DOHH2 (cell line): ENCODE data around the gene OR5V1.

ENCODE experiments used
- H3F3A ChIP-seq: fragments of 200-600 bp; sonication (generic), shearing (Covaris generic); 2 replicates; pipeline ENCODE4 v1.6.0; 2016; ENCODE audit warnings: antibody characterized with exemption, mild to moderate bottlenecking; ENCODE audit not compliant: control insufficient read depth, insufficient read depth
- H3K27ac ChIP-seq: fragments of 200-600 bp; sonication (generic); 2 replicates; pipeline ENCODE4 v1.5.1; 2014; ENCODE audit warnings: low read depth, mild to moderate bottlenecking, low read length, moderate library complexity
- H3K27me3 ChIP-seq: fragments of 200-600 bp; sonication (generic); 2 replicates; pipeline ENCODE4 v1.6.1; 2014; ENCODE audit warnings: mild to moderate bottlenecking, low read length, mixed read lengths; ENCODE audit not compliant: control insufficient read depth
- H3K36me3 ChIP-seq: fragments of 200-600 bp; sonication (generic); 2 replicates; pipeline ENCODE4 v1.6.1; 2014; ENCODE audit warnings: mild to moderate bottlenecking, low read length, moderate library complexity, mixed read lengths; ENCODE audit not compliant: control insufficient read depth
- H3K4me1 ChIP-seq: fragments of 200-600 bp; sonication (generic); 2 replicates; pipeline ENCODE4 v1.6.1; 2014; ENCODE audit warnings: mild to moderate bottlenecking, low read length, mixed read lengths; ENCODE audit not compliant: control insufficient read depth
- H3K4me2 ChIP-seq: fragments of 200-600 bp; sonication (generic); 2 replicates; pipeline ENCODE4 v1.6.0; 2014; ENCODE audit warnings: mild to moderate bottlenecking, low read length, moderate library complexity
- H3K4me3 ChIP-seq: fragments of 200-600 bp; sonication (generic); 2 replicates; pipeline ENCODE4 v1.5.1; 2014; ENCODE audit warnings: mild to moderate bottlenecking, low read length, mixed read lengths
- H3K79me2 ChIP-seq: fragments of 200-600 bp; sonication (generic); 2 replicates; pipeline ENCODE4 v1.6.1; 2014; ENCODE audit warnings: mild to moderate bottlenecking, low read length, mixed read lengths; ENCODE audit not compliant: control insufficient read depth
- H3K9me2 ChIP-seq: fragments of 200-600 bp; sonication (generic); replicated peaks from 2 replicates; pipeline ENCODE4 v1.6.1; 2014; ENCODE audit warnings: mild to moderate bottlenecking, low read length, mixed read lengths; ENCODE audit not compliant: control insufficient read depth
- H3K9me3 ChIP-seq: fragments of 200-600 bp; sonication (generic); 2 replicates; pipeline ENCODE4 v1.6.1; 2014; ENCODE audit warnings: antibody characterized with exemption, low read length, mixed read lengths; ENCODE audit not compliant: control insufficient read depth, insufficient read depth
- H4K20me1 ChIP-seq: fragments of 200-600 bp; sonication (generic); 2 replicates; pipeline ENCODE4 v1.6.0; 2014; ENCODE audit warnings: low read depth, mild to moderate bottlenecking, antibody characterized with exemption, low read length, moderate library complexity; ENCODE audit not compliant: control insufficient read depth, insufficient read depth
- CTCF ChIP-seq: fragments of 200-600 bp; sonication (generic); IDR thresholded peaks from one replicate; pipeline ENCODE4 v1.5.1; 2014; ENCODE audit warnings: antibody characterized with exemption, mild to moderate bottlenecking, low read depth, low read length; ENCODE audit not compliant: poor library complexity, severe bottlenecking
- EZH2phosphoT487 ChIP-seq: fragments of 200-600 bp; sonication (generic); IDR thresholded peaks from 2 replicates; pipeline ENCODE4 v1.6.1; 2017; ENCODE audit warnings: borderline replicate concordance, mild to moderate bottlenecking, antibody characterized with exemption, low read length, moderate library complexity, mixed read lengths

The OR5V1 gene

GRCh38 chr6:29399525-29399924 is 30.9 kb upstream of the OR5V1 start:
- Histone ChIP-seq H3K4me3 (no peak overlapping the region), H3K4me1 (no peaks in the 10 kb centered on the region), H4K20me1 (no peaks in the 10 kb centered on the region), H3K27me3 (no peaks in the 10 kb centered on the region), H3K9me3 (no peaks in the 10 kb centered on the region), H3K36me3 (no peaks in the 10 kb centered on the region), H3F3A (no peaks in the 10 kb centered on the region), H3K4me2 (no peak overlapping the region), H3K9me2 (no peaks in the 10 kb centered on the region), H3K79me2 (no peaks in the 10 kb centered on the region), H3K27ac (no peak overlapping the region)
- no peak for TF ChIP-seq CTCF
- no peak for TF ChIP-seq EZH2phosphoT487

GRCh38 chr6:29395331-29395730 is 26.7 kb upstream of the OR5V1 start, which contains the start of gene OR12D2:
OR12D2 (plus strand) TSS chr6:29395631; CDS start chr6:29396700, 1,069 bp downstream.
- H3K4me1 ChIP-seq, result no peaks in the 10 kb centered on the region
- no peaks in the 10 kb centered on the region for H3K9me3 ChIP-seq
- no peaks in the 10 kb centered on the region for H3K27me3 ChIP-seq

GRCh38 chr6:29388533-29388932 is 19.9 kb upstream of the OR5V1 start:
- no peak overlapping the region for H3K4me2 ChIP-seq
- H4K20me1 ChIP-seq, result no peaks in the 10 kb centered on the region
- no peaks in the 10 kb centered on the region for H3K9me3 ChIP-seq
- no peak overlapping the region for H3K27ac ChIP-seq
- H3K4me1 ChIP-seq, result no peaks in the 10 kb centered on the region
- H3K36me3 ChIP-seq, result no peaks in the 10 kb centered on the region
- no peaks in the 10 kb centered on the region; the same call in 1 of the 2 replicates for H3K27me3 ChIP-seq
- H3K9me2 ChIP-seq, result no peaks in the 10 kb centered on the region
- no peak overlapping the region for H3K4me3 ChIP-seq
- H3K79me2 ChIP-seq, result no peaks in the 10 kb centered on the region
- no peaks in the 10 kb centered on the region for H3F3A ChIP-seq
- TF ChIP-seq EZH2phosphoT487 (no peak), CTCF (no peak)

More at GRCh38 chr6:29395331-29395730, 26.7 kb upstream of the OR5V1 start, which contains the start of gene OR12D2:
- TF ChIP-seq EZH2phosphoT487, result no peak
- no peak for TF ChIP-seq CTCF
- Histone ChIP-seq H4K20me1 (no peaks in the 10 kb centered on the region), H3K79me2 (no peaks in the 10 kb centered on the region), H3F3A (no peaks in the 10 kb centered on the region), H3K4me3 (no peak within 1 kb of the TSS), H3K27ac (no peak within 1 kb of the TSS), H3K36me3 (no peaks in the 10 kb centered on the region), H3K4me2 (no peak within 1 kb of the TSS), H3K9me2 (no peaks in the 10 kb centered on the region)

- no peak overlapping the region for H3K4me2 ChIP-seq
- H4K20me1 ChIP-seq, result no peaks in the 10 kb centered on the region
- no peaks in the 10 kb centered on the region for H3K9me2 ChIP-seq
- H3K4me1 ChIP-seq, result no peaks in the 10 kb centered on the region
- H3K4me3 ChIP-seq, result no peak overlapping the region
- TF ChIP-seq CTCF (no peak), EZH2phosphoT487 (no peak)
- no peaks in the 10 kb centered on the region for H3K9me3 ChIP-seq
- no peaks in the 10 kb centered on the region for H3K79me2 ChIP-seq
- H3F3A ChIP-seq, result no peaks in the 10 kb centered on the region
- H3K27ac ChIP-seq, result no peak overlapping the region
- H3K27me3 ChIP-seq, result no peaks in the 10 kb centered on the region
- no peaks in the 10 kb centered on the region for H3K36me3 ChIP-seq
Measured at GRCh38 chr6:29376003-29376402, 7.3 kb upstream of the OR5V1 start.
